Measurements from ENCODE around the gene SRGAP1. TPM values are rescaled to one million over a fixed set of nuclear protein-coding genes. Genes with fewer than 3 reads are reported as not detected.

Gene SRGAP1
- total and polyA plus RNA-seq, 2 of the 8 experiments (the other 6 are each of a cell fraction or from before 2014, with no cell fraction given), result 3.2 to 7.3 TPM

GRCh38 chr12:63952995-63953394, 108.5 kb downstream of the SRGAP1 start (continued):
- TF ChIP-seq CHD7 (IDR thresholded peaks at IDR 0.05; ENCODE audit: insufficient replicate concordance, low read length) (no peak), KDM1A (IDR thresholded peaks at IDR 0.05; ENCODE audit: borderline replicate concordance, low read length) (no peak), NANOG (IDR thresholded peaks at IDR 0.05; ENCODE audit: insufficient read depth, low read depth, low read length, poor library complexity, severe bottlenecking) (no peak), CBX5 (IDR thresholded peaks at IDR 0.05; ENCODE audit: low read depth, low read length) (no peak), CTCF (IDR thresholded peaks at IDR 0.05; ENCODE audit: control extremely low read depth in 1 of 3, insufficient read depth in 1 of 3, low read depth in 1 of 3, low read length in 3 of 3) (no peak), EGR1 (IDR thresholded peaks at IDR 0.05; ENCODE audit: borderline replicate concordance, low read depth, low read length) (no peak), RBBP5 (IDR thresholded peaks at IDR 0.05; ENCODE audit: borderline replicate concordance, low read depth, low read length) (no peak)
